HK-2 (cell line): ENCODE data around the gene KLHL29.

Experiments used
- DNase-seq: peaks from one replicate; pipeline ENCODE4 v3.0.0-alpha.2; 2018; ENCODE audit not compliant: unreplicated experiment

Gene KLHL29

GRCh38 chr2:23616630-23617029, 231.7 kb downstream of the KLHL29 start:
- no peak for DNase-seq

- no peak for DNase-seq
Observed at GRCh38 chr2:23617167-23617810, 232.3 kb downstream of the KLHL29 start.

DNA sequence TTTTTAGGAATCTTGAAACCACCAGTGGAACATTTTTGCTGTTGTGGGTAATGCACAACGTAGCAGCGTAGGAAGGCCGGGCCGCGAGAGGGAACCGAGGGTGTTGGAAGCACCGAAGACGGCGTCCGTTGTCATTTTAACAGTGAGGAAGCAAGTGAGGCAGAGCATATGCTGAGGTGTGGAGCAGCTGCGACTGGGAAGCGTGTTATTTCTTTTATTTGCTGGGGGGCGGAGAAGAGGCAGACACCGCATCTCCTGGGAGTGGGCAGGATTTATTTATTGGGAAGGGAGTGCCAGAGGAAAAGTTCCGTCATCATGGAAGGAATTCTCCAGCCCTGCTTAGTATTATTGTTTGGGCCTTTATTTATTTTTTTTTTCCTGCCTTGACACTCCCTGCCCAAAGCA, 232.8 kb downstream of the KLHL29 start:
- no peak for DNase-seq

DNA sequence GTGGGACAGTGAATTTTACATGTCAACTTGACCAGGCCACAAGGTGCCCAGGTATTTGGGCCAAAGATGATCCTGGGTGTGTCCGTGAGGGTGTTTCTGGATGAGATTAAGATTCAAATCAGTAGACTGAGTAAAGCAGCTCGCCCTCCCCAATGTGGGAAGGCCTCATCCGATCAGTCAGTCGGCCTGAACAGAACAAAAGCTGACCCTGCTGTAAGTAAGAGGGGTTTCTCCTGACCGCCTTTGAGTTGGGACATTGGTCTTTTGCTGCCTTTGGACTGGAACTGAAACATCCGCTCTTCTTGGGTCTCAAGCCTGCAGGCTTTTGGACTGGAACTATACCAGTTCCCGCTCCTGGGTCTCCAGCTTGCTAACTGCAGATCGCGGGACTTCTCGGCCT, 233.3 kb downstream of the KLHL29 start:
- DNase-seq: no peak

- DNase-seq: no peak
Observed at GRCh38 chr2:23618794-23619530, 234.0 kb downstream of the KLHL29 start.

- no peak for DNase-seq
Observed at GRCh38 chr2:23619941-23620340, 235.0 kb downstream of the KLHL29 start.

GRCh38 chr2:23620841-23621341, 235.9 kb downstream of the KLHL29 start:
- no peak for DNase-seq

GRCh38 chr2:23621616-23622015, 236.6 kb downstream of the KLHL29 start:
- DNase-seq: no peak

DNA sequence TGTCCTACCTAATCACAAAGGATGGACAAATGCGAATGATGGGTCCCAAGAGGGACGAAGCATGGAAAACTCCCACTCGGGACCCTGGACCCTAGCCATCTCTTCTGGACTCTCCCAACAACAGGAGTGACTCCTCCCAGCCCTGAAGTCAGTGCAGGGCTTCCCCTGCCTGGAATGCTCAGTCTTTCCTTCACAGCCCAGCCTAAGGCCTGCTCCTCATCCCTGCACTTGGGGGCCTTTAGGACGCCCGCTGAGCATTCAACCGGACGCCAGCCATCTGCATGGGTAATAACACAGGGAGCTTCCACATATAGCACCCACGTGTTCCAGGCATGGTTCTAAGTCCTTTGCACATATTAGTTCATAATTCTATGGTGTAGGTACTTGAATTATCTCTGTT, 237.5 kb downstream of the KLHL29 start:
- DNase-seq: no peak

- no peak for DNase-seq
Observed at GRCh38 chr2:23622966-23623675, 238.1 kb downstream of the KLHL29 start.

DNA sequence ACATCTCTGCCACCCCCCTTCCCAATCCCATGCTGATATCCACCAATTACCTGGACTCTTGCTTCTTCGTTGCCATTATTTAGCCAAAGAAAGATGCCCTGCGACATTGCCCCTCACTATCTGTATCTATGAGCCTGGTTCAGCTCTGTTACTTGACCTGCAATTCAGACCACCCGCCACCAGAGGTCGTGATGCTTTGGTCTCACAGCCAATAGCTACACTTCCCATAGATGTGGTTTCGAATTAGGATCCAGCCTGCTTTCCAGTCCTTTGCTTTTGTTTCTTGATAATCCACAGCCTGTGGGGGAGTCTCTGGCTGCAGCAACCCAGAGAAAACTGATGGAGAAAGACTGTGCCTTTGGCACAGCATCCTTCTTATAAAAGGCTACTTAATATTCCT, 239.4 kb downstream of the KLHL29 start:
- DNase-seq: no peak

GRCh38 chr2:23624915-23625314, 239.9 kb downstream of the KLHL29 start:
- no peak for DNase-seq

DNA sequence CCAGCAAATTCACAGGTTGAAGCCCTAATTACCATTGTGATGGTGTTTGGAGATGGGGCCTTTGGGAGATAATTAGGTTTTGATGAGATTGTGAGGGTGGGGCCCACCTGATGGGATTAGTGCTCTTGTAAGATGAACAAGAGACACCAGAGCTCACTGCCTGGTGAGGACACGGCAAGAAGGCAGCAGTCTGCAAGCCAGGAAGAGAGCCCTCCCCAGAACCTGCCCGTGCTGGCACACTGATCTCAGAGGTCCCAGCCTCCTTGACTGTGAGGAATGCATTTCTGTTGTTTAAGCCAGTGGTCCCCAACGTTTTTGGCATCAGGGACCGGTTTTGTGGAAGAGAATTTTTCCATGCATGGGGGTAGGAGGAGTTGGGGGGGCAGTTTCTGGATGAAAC, 240.7 kb downstream of the KLHL29 start:
- DNase-seq: no peak

GRCh38 chr2:23626701-23627230, 241.8 kb downstream of the KLHL29 start:
- DNase-seq: no peak

DNA sequence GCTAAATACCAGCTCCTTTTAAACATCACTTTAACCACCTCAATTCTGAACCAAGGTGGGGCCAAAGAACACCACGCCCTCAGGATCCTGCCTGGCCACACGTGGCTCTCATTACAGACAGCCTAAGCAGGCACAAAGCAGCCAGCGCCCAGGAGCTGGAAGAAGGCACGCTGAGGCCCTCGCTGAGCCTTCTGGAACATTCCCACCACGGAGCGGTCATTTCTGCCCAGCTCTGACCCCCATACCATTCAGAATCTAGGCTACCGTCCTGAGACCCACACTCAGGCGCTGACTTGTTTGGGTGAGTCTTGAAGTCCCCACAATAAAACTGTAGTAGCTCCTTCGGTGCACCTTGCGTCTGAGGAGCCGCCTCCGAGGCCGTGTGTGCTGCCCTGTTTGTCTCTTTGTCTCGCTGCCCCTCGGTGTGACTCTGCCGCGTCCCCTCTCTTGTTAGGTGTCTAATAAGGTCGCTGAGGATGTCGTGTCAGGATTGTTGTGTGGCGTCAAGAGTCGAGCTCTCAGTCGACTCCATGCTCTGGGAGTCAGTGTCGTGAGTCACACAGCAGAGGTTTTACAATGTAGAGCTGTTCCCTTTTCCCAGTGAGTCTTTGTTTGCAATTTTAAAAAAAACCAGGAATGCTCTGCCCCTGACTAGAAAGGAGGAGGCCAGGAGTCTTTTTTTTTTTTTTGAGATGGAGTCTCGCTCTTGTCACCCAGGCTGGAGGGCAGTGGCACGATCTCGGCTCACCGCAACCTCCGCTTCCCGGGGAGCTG, 242.4 kb downstream of the KLHL29 start:
- DNase-seq: no peak

DNA sequence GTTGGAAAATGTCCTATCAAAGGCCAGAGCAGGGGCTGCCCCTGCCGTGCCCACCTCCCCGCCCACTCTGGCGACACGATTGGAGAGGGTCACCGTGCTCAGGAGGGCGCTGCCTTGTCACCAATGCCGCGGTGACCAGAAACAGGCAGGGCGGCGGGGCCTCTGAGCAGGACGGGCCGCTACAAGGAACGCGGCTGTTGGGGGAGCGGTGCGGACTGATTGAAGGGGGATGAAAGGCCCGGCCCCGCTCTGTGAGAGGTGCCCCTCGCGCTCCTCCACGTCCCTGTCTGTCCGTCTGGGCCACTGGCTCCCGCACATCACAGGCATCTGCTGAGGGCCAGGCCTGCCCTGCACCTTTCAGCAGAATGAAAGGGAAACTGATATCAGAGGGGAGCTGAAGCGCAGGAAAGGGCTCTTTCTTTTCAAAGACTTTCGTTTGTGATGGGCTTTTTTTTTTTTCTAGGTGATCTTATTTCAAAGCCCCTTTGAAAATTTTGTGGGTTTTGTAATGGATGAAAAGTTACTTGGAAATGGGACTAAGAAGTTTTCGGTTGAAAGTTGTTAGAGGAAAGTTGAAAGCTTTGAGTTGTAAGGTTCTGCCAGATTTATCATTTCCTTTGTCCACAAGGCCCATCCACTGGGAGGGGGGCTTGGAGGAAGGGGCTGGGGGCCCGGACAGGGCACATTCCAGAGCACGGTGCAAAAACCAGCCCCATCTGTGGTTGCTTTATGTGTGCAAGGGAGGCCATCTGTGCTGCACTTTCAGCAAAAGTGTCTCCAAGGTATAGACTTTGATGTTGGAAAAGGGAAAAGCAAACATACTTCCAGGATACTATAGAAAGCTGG, 244.2 kb downstream of the KLHL29 start:
- DNase-seq: no peak

DNA sequence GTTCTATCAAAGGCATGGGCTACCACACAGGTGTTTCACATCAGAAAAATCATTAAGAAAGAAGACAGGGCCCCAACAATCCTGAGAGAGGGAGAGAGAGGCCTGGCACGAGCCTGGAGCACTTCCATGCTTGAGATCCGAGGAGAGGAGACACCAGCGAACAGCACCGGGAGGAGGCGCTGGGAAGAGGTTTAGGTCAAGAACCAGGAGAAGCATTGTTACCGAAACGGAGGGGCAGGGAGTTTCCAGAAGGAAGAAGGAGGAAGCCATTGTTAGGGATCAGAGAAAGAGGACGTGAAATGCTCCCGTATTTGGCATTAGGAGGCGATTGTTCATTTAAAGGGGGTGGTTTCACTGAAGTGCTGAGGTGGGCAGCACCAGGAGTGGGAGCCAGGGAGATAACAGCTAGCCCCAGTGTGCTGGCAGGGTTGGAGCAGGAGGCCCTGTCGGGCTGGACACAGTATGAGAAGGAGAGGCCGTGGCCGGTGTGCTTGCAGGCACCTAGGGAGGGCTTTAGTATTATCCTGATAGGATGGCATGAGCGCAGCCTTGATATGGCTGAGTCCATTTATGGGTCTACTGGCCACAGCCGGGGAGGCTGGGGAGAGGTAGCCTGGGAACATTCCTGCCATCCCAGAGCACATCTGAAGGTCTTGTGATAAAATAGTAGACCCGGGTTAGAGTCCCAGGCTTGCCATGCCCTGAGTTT, 244.9 kb downstream of the KLHL29 start:
- no peak for DNase-seq

- no peak for DNase-seq
Observed at GRCh38 chr2:23630961-23631360, 246.0 kb downstream of the KLHL29 start.

GRCh38 chr2:23631389-23631788, 246.4 kb downstream of the KLHL29 start:
- no peak for DNase-seq

- no peak for DNase-seq
Observed at GRCh38 chr2:23632386-23632785, 247.4 kb downstream of the KLHL29 start.
